GM11168 (cell line): ENCODE measurements around the gene RAP2A.

ENCODE experiments used
- in situ Hi-C: fragments of 300-500 bp; cut with MboI; formaldehyde crosslinking; loops from one replicate; pipeline ENCODE4 v1.12.0; 2022; ENCODE audit warnings: low sequenced_read_pairs; ENCODE audit not compliant: unreplicated experiment

The RAP2A gene

DNA sequence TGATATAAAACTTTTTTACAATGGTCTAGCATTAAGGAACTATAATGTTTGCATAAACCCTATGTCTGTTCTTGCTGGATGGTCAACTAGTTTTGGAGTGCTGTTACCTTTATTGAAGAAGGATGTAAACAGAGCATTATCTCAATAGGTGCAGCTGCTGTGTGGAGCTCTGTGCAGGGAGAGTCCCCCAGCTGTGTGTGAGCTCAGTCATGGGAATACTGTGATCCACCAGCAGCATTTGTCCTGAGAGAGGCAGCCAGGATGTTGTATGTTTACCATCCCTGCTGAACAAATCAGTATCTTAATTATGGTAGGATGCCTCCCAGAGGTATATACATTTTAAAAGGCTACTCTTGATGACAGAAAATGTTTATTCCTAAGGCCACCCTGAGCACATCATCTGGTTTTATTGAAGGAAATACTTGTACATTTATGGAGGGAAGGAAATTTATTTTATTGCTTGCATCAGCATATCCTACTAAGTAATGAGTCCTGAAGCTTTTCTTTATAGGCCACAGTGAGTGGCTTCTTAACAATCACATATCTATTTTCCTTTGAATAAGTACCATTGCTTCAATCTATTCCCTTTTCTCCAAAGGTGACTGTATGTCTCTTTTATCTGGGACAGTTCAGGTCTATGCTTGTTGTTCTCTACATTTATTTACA is 11.7 kb downstream of the RAP2A start:
- in situ Hi-C loops: no loop called here

DNA sequence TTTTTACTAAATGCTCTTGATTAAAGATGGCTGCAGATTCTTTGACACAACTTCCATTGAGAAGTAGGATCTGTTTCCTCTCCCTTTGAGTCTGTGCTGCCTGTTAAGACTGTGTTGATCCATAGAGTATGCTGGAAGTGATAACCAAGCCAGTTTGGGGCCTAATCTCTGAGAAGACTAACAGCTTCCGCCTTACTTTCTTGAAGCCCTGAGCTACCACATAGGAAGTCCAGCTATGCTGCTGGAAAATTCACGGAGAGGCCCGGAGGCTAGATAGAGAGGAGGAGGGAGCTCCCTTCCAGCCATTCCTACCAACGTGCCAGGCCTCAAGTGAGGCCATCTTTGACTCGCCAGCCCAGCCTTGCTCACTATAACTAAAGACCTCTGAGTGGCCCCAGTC is 12.5 kb downstream of the RAP2A start:
- in situ Hi-C loops: no loop called here

DNA sequence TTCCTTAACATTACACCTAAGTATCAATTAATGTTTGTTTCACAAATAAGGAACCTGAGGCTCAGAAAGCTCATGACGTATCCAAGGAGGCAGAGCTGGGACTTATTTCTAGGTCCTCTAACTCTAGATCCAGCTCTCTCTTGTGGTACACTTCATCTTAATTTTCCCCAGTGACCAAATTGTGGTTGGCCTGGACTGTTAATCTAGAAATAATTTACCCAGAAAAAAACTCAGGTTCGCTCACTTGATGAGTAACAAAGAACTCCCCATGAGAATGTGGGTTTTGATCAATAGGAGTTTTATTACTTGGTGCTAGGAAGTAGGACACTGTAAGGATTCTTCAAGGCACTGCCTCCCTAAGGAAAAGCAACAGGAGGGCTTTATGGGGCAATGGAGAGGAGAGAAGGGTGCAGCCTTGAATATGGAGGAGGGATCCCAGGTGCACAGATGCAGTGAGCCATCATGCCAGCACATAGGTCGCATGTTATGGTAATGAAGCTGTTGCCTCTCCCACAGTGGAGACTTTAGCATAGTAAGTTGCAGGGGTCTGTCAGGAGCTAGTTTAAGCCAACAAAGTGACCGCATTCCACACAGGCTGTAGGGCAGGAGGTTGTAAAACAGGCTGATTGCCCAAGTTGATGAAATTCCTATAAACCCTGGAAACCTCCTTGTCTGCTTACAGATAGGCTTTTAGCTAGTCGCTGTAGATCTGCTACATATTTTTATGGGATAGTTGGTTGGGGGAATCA is 14.7 kb downstream of the RAP2A start:
- in situ Hi-C loops: no loop called here

DNA sequence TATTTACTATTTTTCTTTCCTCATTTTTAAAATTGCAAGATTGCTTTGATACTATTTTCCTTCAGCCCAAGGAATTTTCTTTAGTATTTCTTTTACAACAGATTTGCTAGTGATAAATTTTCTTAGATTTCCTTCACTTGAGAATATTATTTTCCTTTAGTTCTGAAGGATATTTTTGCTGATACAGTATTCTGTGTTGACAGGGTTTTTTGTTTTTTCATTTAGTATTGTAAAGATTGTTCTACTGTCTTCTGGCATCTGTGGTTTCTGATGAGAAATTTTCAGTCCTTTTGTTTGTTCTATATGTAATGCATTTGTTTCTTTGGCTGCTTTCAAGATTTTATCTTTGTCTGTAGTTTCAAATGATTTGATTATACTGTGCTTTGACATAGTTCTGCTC is 20.7 kb downstream of the RAP2A start:
- in situ Hi-C loops: no loop called here

DNA sequence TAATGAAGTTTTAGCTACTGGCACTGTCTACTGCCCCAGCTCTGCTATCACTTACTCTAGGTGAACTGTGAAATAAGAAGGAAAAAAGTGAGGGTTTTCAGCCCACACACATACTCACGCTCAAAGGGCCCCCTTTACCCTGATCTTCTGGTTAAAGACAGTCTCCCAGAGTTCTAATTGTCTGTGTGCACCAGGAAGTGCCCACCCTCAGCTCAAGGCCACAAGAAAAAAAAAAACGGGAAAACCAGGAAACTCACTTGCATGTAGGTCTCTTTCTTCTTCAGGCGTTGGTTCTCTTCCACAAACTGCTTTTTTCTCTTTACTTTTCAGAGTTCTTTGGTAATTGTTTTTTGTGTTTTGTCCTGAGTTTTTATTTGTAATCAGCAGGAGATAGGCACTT is 22.1 kb downstream of the RAP2A start:
- in situ Hi-C loops: no loop called here

DNA sequence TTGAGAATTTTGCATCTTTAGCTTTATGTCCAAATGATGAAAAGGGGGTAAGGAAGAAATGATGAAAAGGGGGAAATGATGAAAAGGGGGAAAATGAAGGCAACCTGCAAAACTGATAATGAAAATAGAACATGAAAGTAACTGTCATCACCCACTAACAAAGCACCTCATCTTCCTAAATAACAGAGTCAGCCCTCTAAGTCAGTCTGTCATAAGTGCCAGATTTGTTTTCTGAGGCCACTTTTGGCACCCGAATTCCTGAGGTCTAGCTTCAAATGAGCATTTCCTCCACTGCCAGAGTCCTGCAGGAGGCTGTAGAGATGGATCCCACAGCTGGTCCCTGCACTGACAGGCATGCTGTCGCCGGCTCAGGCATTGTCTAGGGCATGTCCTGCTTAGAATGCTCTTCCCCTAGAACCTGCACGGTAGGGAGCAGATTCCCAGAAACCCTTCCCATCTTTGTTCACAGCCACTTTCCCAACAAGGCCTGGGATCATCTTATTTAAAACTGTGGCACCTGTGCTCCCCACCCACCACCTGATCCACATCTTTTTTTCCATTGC is 25.3 kb downstream of the RAP2A start:
- in situ Hi-C loops: no loop called here

DNA sequence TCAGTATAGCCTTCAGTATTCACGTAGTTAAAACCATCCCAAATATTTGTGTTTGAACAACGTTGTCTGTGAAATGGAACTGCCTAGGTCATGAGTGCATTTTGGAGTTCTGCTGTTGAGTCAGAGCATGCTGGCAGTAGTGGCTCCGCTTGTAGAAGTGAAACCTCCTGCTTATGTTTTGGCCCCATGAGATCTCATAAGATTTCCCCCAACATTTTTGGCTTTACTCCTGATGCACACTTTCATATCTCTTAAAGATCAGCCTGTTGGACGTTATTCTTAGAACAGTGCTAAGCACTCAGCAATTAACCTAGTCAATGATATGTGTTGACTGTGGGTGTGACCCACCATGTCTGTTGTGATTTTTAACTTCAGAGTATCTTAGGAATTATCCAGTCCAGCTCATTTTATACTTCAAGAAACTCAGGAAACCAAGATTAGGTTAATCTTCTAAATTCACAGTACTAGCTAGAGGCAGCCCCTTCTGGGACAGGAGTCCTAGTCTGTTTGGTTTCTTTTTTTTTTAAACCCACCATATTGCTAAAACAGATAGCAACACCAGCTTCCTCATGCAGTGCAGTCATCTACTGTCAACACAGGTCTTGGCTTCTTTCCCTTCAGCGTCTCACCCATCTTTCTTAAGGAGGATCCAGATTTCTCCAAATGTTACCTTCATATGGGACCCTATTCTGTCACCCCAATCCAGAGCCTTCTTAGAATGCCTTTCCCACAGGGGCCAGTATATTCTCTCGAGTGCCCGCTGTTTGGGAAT is 26.2 kb downstream of the RAP2A start:
- in situ Hi-C loops: no loop called here

DNA sequence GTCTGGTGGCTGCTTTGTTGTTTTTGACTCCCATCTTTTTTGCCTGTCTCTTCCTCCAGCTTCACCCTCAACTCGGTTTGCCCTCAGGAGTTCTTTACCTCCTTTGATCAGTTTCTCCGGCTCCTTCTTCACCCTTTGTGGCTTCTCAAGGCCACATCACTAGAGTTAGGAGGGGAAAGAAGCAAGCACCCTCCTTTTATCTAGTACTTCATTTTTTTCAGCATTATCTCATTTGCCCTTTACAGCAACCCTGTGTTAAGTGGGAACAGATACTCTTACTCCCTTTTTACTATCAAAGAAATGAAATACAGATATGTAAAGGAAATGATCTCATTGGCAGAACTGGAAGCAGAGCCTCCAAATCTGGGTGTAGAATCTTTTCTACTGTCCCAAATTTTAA is 26.9 kb downstream of the RAP2A start:
- in situ Hi-C loops: no loop called here

DNA sequence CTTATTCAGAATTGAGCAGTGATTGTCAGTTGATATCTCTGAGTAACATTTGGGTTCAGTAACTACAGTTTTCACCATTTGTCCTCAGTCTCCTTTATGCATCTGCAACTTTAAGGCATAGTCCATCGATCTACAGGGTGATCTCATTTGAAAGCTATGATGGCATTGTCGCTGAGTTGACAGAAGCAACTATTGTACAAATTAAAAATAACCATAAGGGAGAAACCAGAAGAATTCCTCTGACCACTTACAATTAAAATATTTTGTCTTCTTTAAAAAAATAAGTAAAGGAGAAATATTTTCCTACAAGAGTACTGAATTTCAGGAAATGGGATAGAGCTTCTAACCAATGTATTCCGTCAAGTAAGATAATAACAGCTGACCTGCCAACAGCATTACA is 30.6 kb downstream of the RAP2A start:
- in situ Hi-C loops: no loop called here

DNA sequence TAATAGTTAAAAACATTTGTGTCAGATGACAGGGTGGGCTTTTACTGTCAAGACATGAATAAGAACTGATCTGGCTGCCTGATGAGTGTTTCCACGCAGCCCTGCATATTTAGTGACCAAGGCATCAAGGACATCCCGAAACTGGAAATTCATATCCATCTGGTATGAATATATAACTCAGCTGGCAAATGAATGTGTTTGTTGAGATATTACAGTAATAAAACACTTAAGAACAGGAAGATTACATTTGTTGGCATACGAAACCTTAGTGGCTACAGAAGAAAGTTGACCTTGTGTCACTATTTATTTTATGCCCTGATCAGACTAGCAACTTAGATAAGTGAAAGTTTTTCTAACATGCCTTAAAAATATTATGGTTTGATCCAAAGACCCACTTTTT is 32.8 kb downstream of the RAP2A start:
- in situ Hi-C loops: no loop called here

DNA sequence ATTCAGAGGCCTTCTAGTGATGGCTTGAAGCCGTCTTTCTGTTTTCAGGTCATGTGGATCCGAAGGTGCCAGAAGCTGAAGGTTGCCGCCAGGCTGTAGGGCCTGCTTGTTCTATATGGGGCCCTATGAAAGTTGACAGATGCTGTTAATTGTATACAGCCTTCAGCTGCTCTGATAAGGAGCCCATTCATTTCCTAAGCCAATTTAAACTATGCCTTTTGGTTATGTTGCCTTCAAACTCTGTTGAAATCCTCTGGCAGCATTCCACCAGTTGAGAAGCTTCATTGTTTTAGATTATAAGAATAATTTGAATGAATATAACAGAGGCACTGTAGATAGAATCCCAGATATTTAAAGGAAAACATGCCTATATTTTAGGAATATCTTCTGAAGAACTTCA is 34.4 kb downstream of the RAP2A start:
- in situ Hi-C loops: no loop called here

DNA sequence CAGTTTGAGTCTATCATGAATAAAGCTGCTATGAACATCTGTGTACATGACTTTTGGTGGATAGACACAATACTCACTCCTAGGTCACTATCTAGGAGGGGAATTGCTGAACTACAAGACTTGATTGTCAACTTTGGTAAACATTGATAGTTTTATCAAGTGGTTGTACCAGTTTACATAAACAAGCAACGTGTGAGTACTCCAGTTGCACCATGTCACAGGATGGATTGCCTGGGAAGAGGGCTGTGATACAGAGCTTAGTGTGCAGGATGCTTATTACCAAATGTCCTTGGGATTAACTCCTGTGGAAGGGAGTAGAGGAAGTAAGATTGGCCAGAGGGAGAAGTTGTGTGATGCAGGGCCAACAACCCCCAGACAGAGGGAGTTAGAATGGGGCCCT is 37.7 kb downstream of the RAP2A start:
- in situ Hi-C loops: no loop called here

DNA sequence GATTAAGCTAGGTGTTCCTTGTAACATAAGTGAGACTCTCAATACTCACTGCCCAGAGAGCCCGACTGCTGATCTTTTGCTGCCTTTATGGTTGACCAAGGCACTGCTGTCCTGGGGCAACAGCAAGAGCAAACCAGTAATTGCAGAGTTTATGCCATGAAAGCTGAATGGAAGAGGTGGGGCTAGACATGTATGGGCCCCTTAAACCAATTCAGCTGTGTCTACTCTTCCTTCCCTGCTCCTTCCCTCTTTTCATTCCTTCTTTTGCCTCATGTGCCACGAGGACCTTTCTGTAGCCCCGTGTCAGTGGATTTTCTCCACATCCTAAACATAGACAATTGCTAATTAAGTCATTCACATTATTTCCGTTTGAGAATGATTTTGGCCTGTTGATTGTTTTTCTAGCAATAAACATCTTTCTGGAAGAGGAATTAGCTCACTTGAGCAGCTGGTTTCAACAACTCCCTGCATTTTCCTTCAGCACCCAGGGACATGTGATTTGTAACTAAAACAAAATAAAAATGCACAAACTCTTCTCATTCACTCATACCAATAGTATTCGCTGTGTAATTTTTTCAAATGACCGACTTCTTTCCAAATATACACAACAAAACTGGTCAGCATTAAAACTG is 40.5 kb downstream of the RAP2A start:
- in situ Hi-C loops: no loop called here

DNA sequence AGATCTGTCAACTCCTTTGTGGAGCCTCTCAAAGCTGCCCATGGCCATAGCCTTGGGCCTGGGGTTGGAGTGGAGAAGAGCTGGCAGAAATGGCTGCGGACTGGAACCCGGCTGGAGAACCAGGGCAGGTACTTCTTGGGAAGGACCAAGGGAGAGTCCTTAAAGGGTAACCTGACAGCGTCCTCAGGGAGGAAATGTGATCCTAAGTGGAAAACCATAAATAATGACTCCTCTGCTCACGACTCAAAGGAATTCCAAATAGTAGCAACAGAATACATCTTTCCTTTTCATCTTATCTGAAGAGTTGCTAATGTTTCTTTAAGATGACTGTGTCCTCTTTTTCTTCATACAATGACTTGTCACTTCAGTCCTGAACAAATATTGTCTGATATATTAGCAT is 41.0 kb downstream of the RAP2A start:
- in situ Hi-C loops: no loop called here

DNA sequence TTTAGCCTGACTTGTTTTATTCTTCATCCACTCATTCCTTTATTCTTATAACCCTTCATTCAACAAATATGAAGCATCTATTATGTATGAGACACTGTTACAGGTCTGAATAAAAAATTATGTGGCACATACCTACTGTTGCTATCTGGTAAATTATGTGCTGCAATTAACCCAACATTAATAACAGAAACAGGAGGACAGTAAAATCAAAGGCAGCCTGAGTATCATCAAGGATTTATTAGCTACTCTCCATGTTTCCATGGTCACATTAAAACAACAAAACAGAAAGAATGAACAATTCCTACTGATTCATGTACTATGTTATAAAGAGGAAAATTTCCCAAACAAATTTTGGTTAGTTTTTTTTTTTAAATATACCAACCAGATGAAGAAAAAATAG is 43.9 kb downstream of the RAP2A start:
- in situ Hi-C loops: no loop called here

DNA sequence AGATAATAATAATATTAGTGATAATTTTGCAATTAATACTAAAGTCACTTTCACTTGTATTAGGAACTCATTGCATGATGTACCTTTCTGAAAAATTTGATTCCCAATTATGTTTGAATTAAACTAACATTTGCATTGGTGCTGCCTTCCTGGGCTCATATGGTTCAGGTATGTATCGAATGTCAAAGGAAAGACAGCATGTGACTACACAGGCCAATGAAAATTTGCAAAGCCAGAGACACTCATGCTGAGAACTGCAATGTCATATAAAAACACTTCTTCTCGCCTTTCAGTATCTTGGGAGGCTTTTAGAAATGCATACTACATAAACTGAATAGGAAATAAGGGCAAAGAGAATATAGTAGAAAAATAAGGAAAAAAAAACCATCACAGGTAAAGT is 44.3 kb downstream of the RAP2A start:
- in situ Hi-C loops: no loop called here

DNA sequence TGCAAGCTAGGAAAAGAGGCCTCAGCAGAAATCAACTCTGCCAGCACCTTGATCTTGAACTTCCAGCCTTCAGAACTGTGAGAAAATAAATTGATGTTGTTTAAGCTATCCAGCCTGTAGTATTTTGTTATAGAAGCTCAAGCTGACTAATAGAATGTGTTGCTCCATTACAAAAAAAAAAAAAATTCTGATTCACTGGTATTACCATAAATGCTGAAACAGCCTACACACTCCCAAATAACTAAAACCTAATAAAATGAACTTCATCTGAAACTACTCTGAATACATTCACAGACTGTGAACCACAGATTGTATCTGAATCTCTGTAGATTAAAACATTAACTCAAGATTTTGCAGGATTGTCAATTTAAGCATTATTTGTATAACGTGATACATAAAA is 49.5 kb downstream of the RAP2A start:
- in situ Hi-C loops: no loop called here

DNA sequence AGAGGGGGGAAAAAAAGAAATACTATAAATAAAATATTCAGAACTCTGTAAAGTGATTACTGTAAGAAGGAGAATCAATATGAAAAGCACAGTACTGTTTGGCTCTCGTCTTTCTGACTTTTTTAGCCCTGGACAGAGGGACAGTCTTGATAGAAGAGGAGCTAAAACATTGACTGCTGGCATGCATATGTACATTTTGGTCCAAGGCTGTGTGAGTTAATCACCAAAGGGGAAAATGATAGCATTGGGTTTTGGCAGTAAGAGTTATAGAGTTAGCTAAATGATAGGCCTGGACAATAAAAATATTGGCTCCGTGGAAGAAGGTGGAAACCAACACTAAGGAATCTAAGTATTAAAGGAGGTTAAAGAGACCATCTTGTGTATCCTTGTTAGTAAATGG is 50.3 kb downstream of the RAP2A start:
- in situ Hi-C loops: no loop called here

DNA sequence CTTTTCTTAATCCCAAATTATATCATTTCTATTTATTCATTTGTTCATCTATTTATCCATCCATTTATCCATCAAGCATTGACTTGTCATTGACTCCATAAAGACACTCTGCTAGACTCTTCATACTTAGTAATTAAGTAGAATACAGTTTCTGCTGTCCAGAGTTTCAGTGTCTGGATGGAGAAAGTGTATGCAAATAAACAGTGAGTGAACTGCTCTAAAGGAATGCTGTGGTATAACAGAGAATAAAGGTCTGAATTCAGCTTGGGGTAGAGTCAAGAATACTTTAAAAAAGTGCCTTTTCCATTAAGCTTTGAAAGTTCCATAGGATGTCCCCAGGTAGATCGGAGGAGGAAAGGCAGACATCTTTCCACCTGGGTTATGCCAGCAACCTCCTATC is 51.4 kb downstream of the RAP2A start:
- in situ Hi-C loops: no loop called here

DNA sequence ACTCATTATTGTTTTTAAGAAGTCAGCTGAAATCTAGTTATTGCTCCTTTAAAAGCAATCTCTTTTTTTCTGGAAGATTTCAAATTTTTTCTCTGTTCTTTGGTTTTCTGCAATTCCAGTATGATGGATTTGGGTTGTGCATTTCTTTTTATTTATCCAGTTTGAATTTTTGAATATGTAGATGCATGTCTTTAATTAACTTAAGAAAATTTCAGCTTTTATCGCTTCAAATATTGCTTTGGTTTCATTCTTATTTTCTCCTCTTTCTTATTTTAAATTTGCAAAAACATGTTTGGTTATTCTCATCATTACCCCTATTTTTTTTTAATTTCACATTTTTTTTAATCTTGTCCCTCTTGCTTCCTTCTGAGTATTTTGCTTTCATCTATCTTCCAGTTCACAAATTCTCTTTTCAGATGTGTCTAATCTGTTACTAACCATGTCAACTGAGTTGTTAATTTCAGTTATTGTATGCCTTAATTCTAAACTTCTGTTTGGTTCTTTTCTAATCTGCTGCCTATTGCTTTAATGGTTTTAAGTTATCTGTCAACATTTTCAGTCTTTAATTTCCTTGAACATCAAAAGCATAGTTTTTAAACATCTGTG is 56.8 kb downstream of the RAP2A start:
- in situ Hi-C loops: no loop called here
